Measurements from ENCODE around the gene PCSK5.

The PCSK5 gene

GRCh38 chr9:76191493-76191892 lies 301.0 kb downstream of the PCSK5 start:
- DNase-seq (ENCODE audit: low spot score): no peak

DNA sequence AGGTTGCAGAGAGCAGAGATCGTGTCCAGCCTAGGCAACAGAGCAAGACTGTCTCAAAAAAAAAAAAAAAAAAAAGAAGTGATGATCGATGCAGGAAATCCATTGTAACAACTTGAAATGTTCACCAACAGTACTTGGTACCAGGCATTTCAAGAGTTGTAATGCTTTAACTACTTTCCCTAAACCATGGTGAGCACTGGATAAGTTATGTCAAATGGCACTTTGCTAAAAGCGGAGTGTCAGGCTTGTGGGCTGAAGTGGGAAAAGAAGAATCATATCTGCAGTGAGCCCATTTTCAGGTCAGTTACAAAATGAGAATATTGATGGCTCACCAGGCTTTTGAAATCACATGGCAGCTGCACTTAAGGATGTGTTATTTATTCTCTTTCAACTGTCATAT lies 301.5 kb downstream of the PCSK5 start:
- DNase-seq (ENCODE audit: low spot score): no peak

DNA sequence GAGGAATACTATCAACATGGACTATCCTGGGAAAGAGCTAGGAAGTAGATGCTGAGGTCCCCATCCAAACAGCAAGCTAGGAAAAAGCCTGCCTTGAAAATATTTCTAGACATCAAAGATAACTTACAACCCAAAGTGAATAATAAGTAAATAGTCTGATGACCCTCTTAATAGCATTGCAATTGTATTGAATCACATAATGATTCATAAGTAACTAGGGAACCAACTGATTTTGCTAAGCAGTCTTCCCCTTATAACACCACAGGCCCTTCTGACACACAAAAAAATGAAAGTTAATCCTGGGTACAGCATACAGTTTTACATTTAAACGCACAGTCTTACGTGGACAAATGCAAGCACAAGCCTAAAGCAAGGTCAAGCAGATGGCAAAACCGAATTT lies 304.4 kb downstream of the PCSK5 start:
- DNase-seq (ENCODE audit: low spot score): no peak

- no peak for DNase-seq (ENCODE audit: low spot score)
These were observed 307.9 kb downstream of the PCSK5 start for GRCh38 chr9:76198336-76198735.

DNA sequence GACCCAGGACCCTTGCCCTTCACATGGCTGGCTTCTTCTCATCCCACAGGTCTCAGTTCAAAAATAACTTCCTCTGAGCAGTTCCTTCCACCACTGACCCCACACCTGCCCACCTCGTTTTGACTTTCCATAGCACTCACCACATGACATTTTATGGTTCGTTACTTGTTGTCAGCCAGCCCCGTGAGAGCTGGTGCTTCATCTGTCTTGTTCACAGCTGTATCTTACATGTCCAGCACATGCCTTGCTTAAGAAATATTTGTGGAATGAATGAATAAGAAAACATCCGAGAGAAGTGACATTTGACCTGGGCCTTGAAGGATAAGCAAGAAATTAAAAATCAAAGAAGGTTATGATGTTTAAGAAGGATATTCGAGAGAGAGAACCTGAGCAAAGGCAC lies 309.8 kb downstream of the PCSK5 start:
- no peak for DNase-seq (ENCODE audit: low spot score)

DNA sequence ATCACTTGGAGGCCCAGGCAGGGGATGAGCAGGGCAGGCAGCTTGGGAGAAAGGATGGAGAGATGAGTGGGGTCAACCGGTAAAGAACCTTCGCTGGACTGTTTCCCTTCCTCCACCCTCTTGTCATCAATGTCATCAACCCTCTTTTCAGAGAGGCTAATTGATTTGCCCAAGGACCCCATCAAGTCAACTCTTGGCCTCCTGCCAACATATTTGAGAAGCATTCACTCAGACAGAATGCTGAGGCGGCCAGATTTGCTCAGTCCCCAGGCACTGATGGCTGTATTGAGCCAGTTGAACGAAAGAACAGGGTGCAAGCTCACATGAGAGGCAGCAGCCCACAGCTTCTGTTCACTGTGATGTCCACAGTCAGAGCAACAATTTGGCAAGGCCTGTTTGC lies 310.3 kb downstream of the PCSK5 start:
- no peak for DNase-seq (ENCODE audit: low spot score)

- no peak for DNase-seq (ENCODE audit: low spot score)
These were observed 312.9 kb downstream of the PCSK5 start for GRCh38 chr9:76203373-76203772.

DNA sequence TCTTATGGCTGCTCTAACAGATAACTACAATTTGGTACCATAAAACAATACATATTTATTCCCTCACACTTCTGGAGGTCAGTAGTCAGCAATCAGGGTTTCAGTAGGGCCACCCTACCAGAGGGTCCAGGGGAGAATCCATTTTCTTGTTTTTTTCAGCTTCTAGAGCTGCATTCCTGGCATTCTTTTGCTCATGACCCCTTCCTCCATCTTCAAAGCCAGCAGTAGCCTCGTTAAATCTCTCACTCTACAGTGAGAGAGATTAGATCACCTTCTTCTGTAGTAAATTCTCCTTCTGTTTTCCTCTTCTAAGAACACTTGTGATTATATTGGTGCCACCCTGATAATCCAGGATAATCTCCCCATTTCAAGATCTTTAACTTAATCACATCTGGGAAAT lies 316.3 kb downstream of the PCSK5 start:
- DNase-seq (ENCODE audit: low spot score): no peak

DNA sequence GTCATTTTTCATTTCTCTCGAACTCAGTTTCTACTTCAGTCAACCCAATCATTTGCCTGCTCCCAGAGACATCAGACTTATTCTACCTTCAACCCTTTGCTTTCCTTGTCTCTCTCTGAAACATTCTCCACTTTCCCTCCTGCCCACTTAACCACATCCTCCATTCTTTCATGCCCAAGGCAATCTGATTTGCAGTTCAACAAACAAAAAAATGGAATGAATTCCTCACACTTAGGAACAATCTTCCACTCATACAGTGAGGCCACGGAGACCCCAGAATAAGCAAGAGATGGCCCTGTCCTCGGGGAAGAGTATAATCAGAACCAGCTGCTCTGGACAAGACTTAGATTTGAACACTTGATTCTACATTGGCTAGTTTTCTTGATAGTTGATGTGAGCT lies 323.3 kb downstream of the PCSK5 start:
- DNase-seq (ENCODE audit: low spot score): no peak

DNA sequence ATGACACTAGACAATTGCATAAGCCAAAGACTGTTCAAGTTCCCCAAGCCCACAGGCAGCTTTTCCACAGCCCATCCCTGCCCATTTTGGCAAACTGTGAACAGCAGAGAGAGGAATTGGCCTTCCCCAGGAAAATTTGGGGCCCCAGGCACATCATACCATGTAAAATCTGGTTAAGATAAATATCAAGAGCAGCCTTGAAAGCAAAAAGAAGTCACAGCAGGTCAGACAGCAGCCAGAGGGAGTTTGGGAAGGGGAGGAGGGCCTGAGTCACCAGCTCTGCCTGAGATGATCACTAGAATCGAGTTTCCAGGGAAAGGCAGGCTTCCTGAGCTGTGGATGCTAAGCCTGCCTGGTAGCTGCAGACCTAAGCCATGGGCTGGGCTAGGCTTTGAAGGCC lies 324.6 kb downstream of the PCSK5 start:
- DNase-seq (ENCODE audit: low spot score): no peak

- DNase-seq (ENCODE audit: low spot score): no peak
These were observed 325.7 kb downstream of the PCSK5 start for GRCh38 chr9:76216161-76216649.

GRCh38 chr9:76218117-76218885 lies 327.8 kb downstream of the PCSK5 start:
- no peak for DNase-seq (ENCODE audit: low spot score)

DNA sequence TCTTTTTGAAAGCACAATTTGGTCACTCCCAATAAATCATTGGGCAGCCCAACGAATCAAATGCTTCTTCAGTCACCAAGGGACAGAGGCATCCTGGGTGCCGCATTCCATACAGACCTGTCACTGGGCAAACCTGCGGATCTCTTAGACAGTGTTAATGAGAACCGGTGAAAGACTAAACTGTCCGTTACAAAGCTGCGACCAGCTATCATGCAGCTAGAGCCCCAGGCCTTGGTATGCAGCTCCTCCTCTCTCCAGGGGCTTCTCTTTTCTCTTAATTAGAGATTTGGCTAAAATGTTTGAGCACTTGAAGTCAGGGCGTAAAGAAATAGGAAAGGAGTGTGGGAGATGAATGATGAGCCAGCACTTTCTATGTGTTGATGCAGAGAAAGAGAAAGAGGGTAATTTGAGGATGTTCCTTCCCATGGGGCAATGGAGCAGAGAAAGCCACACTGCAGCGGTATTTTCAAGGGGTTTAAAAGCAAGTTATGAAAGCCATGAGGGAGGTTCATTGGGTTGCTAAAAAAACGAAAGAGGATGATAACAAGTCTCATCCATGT lies 328.5 kb downstream of the PCSK5 start:
- DNase-seq (ENCODE audit: low spot score): no peak

DNA sequence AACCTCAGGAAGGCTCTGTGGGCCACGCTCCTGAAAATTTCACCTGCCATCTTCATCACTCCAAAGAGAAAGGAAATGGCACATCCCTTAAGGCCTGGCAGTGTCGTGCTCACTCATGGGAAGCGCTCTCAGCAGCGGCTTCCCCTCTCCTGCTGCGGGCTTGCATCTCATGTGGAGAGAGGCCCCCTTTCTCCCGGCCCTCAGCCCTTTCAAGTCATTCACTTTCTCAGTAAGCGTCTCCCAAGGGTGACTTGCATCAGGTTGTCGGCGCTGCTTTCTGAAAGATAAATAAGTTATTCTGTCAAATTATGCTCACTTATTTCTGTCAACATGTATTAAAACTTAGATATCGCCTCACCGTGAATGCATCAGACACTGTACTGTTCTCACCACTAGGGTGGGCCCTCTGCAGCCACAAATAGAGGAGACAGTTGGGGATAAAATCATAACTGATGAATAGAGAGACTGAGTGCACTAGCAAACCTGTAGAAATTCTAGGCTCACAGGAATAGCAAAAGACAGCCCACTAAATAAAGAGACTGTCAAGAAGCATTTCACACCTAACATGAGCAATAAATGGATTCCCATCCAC lies 329.2 kb downstream of the PCSK5 start:
- DNase-seq (ENCODE audit: low spot score): no peak

DNA sequence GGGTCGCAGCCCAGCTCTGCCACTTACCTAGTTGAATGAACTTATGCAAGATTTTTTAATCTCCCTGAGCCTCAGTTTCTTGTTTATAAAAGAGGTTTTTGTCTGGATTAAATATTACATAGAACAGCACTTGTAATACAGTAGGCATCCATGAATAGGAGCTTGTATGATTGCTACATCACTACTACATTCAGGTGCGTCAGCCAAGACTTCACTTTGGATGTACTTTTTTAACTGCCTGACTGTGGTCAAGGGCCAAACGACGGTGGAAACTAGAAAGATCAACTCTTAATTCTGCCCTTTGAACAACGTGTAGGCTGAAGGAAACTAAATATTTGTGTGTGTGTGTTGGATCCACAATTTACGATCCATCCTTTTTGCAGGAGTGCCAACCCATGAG lies 330.9 kb downstream of the PCSK5 start:
- no peak for DNase-seq (ENCODE audit: low spot score)

- DNase-seq (ENCODE audit: low spot score): no peak
These were observed 333.4 kb downstream of the PCSK5 start for GRCh38 chr9:76223749-76224340.

DNA sequence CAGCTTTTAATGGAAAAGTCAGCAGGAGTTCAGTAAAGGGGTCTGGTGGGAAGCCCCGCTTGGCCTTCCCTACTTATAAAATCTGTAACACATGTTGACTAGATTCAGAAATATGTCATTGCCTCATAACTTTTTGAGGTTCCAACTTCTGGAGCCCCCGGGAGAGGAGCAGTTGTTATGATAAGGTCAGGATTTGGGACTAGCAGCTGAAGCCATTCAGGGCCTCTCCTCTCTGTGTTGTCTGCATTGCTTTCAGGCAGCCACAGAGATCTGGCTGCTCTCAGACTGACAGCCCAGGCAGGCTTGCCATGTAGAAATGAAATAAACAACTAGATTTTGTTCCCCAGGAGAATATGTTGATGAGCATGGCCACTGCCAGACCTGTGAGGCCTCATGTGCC lies 336.7 kb downstream of the PCSK5 start:
- DNase-seq (ENCODE audit: low spot score): no peak

- DNase-seq (ENCODE audit: low spot score): no peak
These were observed 340.5 kb downstream of the PCSK5 start for GRCh38 chr9:76231001-76231400.

DNA sequence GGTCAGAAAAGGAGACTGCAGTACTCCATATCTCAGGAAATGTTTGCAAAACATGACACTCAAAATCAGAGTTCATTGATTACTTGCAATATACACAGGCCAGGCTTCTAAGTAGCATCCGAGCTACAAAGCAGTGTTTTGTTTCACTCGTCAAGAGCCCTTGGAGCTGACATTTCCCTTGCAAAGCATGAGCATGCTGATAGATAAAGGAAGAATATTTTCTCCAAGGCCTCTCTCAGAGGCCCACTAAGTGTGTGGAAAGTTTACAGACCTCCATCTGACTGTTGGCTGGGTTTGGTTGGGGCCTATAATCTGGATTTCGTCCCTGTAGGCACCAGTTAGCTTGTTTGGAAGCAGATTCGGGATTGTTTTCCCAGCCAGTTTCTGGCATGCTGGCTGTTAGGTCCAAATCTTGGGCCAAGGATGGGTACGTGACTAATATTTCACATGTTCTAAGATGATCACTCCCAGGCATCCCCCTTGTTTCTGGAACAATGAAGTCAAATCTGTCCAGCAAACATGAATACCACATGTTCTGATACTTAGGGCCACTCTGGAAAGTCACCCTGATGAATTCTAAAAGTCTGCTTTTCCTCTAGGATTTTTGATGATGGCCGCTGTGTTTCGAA lies 342.5 kb downstream of the PCSK5 start:
- DNase-seq (ENCODE audit: low spot score): no peak

DNA sequence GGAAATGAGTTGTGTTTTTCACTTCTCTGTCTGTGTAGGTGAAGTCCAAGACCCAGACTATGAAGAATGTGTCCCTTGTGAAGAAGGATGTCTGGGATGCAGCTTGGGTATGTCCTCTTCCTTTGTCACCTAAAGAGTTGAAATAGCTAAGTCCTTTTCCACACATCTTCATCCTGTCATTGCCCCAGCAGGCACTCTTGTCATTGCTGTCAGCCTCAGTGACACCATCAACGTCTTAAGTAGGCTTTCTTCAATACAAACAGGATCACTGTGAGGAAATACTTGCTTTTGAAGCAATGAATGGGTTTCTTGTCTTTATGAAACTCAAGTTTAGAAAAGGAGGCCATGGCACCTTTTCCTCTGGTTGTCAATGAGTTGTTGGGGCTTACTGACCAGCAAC lies 350.1 kb downstream of the PCSK5 start:
- no peak for DNase-seq (ENCODE audit: low spot score)

- DNase-seq (ENCODE audit: low spot score): no peak
These were observed 355.0 kb downstream of the PCSK5 start for GRCh38 chr9:76245518-76245917.

DNA sequence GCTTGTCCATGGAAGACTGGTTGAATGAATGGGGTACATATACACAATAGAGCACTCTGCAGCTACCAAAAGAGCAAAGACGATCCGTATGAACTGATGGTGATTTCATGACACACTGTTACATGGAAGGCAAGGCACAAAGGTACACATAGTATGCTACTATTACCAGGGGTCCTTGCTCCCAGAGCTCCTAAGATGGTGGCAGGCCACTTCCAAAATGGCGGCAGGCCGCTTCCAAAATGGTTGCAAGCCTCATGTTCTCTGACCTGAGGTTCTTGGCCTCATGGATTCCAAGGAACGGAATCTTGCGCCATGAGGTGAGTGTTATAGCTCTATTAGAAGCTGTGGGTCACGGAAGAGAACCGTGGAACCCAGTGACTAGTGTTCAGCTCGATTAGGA lies 356.2 kb downstream of the PCSK5 start:
- DNase-seq (ENCODE audit: low spot score): no peak

- DNase-seq (ENCODE audit: low spot score): no peak
These were observed 357.0 kb downstream of the PCSK5 start for GRCh38 chr9:76247426-76247825.
